ENCODE measurements around the gene SGK2.

- no peak for TF ChIP-seq CTCF (IDR thresholded peaks at IDR 0.05)
- no peak for TF ChIP-seq POLR2A (IDR thresholded peaks at IDR 0.05)
Observed at GRCh38 chr20:43536041-43536816, 22.6 kb upstream of the SGK2 start.
